GM12878 (cell line): Measurements from ENCODE around the gene EFCC1.

Experiments
- CTCF ChIP-seq, 3 experiments: IDR thresholded peaks in 2 of 3; conservative IDR thresholded peaks in 1 of 3; 2 replicates each; pipeline ENCODE4 v1.5.1; 2011; ENCODE audit warnings: low read depth in 3 of 3, low read length in 3 of 3, mild to moderate bottlenecking in 3 of 3, control low read depth in 2 of 3, moderate library complexity in 2 of 3, inconsistent platforms in 1 of 3, mixed read lengths in 1 of 3; ENCODE audit not compliant: control insufficient read depth in 2 of 3, insufficient read depth in 1 of 3; ENCODE audit errors: extremely low read depth in 1 of 3
- FOXK2 ChIP-seq: fragments of 450-650 bp; IDR thresholded peaks from 2 replicates; pipeline ENCODE4 v1.6.1; 2017; ENCODE audit warnings: mild to moderate bottlenecking, moderate library complexity

GRCh38 chr3:128956440-128956839 lies 44.7 kb upstream of the EFCC1 start:
- no peak for TF ChIP-seq FOXK2
- no peak for TF ChIP-seq CTCF (IDR thresholded peaks at IDR 0.05 in 2 of 3, conservative IDR thresholded peaks at IDR 0.05 in 1 of 3; ENCODE audit: control insufficient read depth in 2 of 3, extremely low read depth in 1 of 3, insufficient read depth in 1 of 3, low read depth in 3 of 3, low read length in 3 of 3)
